ENCODE results near the gene AKAP1. TPM values are rescaled to one million over a fixed set of nuclear protein-coding genes. Genes with fewer than 3 reads are reported as not detected.
"Not testable (repeated sequence)": the region's sequence is repeated elsewhere in the genome, so short reads cannot be mapped to it uniquely, and the experiment has no call there.

AKAP1 gene
- total RNA-seq, 5 donors from 2014 or later (not counting 1 experiment from before 2014, with no cell fraction given), result 28.9 to 42.5 (median 35.6) TPM

DNA sequence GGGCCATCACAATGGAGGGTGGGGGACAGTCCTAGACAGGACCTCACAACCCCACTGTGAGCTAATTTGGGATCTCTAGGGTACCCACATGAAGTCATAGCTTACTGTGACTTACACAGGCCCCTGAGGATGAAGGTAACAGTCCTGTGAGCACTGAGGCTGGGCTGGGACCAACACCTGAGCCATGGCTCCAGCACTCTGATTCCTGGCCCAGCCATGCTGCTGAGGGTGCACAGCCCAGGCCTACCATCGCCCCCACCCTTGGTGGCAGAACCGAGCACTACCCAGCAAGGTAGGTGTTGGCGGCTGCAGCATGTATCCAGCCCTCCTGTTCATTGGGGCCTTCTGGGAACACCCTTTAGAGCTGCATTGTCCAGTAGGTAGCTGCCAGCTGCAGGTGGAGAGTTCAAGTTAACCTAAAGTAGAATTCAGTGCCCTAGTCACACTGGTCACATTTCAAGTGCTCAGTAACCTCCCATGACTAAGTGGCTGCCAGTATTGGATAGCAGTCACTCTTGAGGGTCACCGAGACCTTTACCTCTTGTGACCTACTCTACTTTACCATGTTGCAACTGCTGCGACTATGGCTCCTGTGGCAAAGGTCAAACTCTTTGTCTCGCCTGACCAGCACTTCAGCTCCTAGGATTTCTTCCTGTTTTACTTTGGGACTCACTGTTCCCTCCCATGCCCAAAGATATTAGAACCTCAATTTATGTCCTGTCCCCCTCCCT lies 11.6 kb downstream of the AKAP1 start:
- H3K4me3 Mint-ChIP-seq, result no peak overlapping the region
- H3K27me3 Mint-ChIP-seq, result no peaks in the 10 kb centered on the region
- ChIA-PET POLR2A (no interaction called here), CTCF (no interaction called here)
- Histone ChIP-seq H3K36me3 (ENCODE audit: control insufficient read depth in 2 of 2, extremely low read depth in 1 of 2, insufficient read depth in 1 of 2, low read length in 1 of 2) (peaks cover 0 to 4% of the 10 kb centered on the region in 2 donors), H3K4me3 (ENCODE audit: control insufficient read depth in 1 of 2, extremely low read depth in 1 of 2, low read length in 1 of 2) (no peak overlapping the region), H3K27me3 (replicated peaks in 1 of 2; ENCODE audit: control insufficient read depth in 2 of 2, extremely low read depth in 1 of 2, insufficient read depth in 2 of 2, low read length in 1 of 2) (no peaks in the 10 kb centered on the region), H3K9me3 (no peaks in the 10 kb centered on the region), H3K27ac (ENCODE audit: low read length) (no peak overlapping the region), H3K4me1 (ENCODE audit: control insufficient read depth in 1 of 2, extremely low read depth in 1 of 2, insufficient read depth in 2 of 2, low read length in 2 of 2) (no peaks in the 10 kb centered on the region)
- WGBS (ENCODE audit: insufficient coverage), result 97% methylated on average over 6 of the region's 6 CpGs
- H3K27ac Mint-ChIP-seq, result no peak overlapping the region
- ATAC-seq (replicated peaks in 1 of 4), result no peak
- no peak for DNase-seq
- H3K36me3 Mint-ChIP-seq, result no peaks in the 10 kb centered on the region
- no peaks in the 10 kb centered on the region for H3K9me3 Mint-ChIP-seq
- H3K4me1 Mint-ChIP-seq, result peaks cover 26 to 45% (median 40%) of the 10 kb centered on the region in 3 donors

DNA sequence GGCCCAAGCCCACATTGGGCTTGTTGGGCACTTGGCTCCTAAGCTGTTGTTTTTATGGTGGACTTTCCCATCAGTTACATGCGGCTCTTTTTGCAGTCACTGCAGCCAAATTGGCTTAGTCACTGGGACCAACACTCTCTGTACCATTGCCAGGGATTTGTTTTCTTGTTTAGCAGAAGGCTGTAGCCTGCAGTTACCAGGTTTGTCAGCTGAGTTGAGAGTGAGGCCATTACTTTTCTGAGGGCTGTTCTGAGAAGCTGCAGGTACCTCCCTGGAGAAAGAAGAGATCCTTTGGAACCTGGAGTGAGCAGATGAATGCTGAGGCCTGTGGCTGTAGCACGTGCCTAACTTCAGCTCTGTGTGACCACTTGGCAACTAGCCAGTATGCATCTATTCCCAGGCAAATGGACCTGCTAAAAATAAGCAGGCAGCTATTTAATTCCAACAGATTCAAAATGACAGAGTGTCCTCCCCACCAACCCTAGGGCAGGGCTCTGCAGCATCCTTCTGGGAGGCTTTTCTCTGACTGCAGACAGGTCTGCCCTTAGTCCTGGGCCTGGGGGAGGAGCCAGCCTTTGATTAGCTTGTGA lies 12.9 kb downstream of the AKAP1 start:
- no peaks in the 10 kb centered on the region for H3K27me3 ChIP-seq (replicated peaks in 1 of 2; ENCODE audit: control insufficient read depth in 2 of 2, extremely low read depth in 1 of 2, insufficient read depth in 2 of 2, low read length in 1 of 2)
- ChIA-PET CTCF (interaction anchor here in 1 of 2 donors (0.7 kb wide), 1 partner anchor 11 kb away, joined by 4 read pairs; no protein-coding TSS in a partner anchor), POLR2A (no interaction called here)
- Mint-ChIP-seq H3K27me3 (no peaks in the 10 kb centered on the region), H3K4me1 (peaks cover 34 to 44% (median 37%) of the 10 kb centered on the region in 3 donors), H3K9me3 (no peaks in the 10 kb centered on the region), H3K36me3 (no peaks in the 10 kb centered on the region), H3K4me3 (no peak overlapping the region), H3K27ac (no peak overlapping the region)
- H3K4me1 ChIP-seq (ENCODE audit: control insufficient read depth in 1 of 2, extremely low read depth in 1 of 2, insufficient read depth in 2 of 2, low read length in 2 of 2), result no peaks in the 10 kb centered on the region
- ATAC-seq (replicated peaks in 1 of 4), result no peak
- no peak for DNase-seq
- WGBS (ENCODE audit: insufficient coverage), result 100% methylated on average over 2 of the region's 2 CpGs
- peaks cover 0 to 4% of the 10 kb centered on the region in 2 donors for H3K36me3 ChIP-seq (ENCODE audit: control insufficient read depth in 2 of 2, extremely low read depth in 1 of 2, insufficient read depth in 1 of 2, low read length in 1 of 2)
- H3K4me3 ChIP-seq (ENCODE audit: control insufficient read depth in 1 of 2, extremely low read depth in 1 of 2, low read length in 1 of 2), result no peak overlapping the region
- H3K27ac ChIP-seq (ENCODE audit: low read length), result no peak overlapping the region
- H3K9me3 ChIP-seq, result no peaks in the 10 kb centered on the region

DNA sequence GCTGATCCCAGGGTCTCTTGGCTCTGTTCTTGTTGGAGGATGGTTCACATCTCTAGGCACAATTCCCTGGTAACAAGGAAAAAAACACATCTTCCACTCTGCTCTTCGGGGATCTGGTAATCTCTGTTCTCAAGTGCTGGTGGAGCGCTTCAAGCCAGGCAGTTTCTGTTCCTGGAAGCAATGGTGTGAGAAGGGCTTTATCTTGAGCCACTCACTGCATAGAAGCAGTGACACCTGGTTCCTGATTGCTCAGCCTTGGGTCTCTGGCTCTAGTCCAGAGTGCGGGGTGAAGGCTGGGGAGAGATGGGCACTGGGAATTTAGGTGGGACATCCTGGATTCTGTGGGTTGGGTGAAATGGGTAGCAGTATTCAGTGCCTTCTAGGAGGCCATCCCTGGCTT lies 14.1 kb downstream of the AKAP1 start:
- DNase-seq, result no peak
- H3K36me3 Mint-ChIP-seq, result no peaks in the 10 kb centered on the region
- 100% methylated on average over 3 of the region's 3 CpGs for WGBS (ENCODE audit: insufficient coverage)
- H3K27me3 ChIP-seq (replicated peaks in 1 of 2; ENCODE audit: control insufficient read depth in 2 of 2, extremely low read depth in 1 of 2, insufficient read depth in 2 of 2, low read length in 1 of 2), result no peaks in the 10 kb centered on the region
- H3K27ac ChIP-seq (ENCODE audit: low read length), result no peak overlapping the region
- H3K4me1 Mint-ChIP-seq, result peaks cover 29 to 46% (median 34%) of the 10 kb centered on the region in 3 donors
- H3K4me3 Mint-ChIP-seq, result no peak overlapping the region
- ATAC-seq (replicated peaks in 1 of 4), result no peak
- ChIA-PET CTCF (no interaction called here), POLR2A (no interaction called here)
- H3K4me3 ChIP-seq (ENCODE audit: control insufficient read depth in 1 of 2, extremely low read depth in 1 of 2, low read length in 1 of 2), result no peak overlapping the region
- H3K4me1 ChIP-seq (ENCODE audit: control insufficient read depth in 1 of 2, extremely low read depth in 1 of 2, insufficient read depth in 2 of 2, low read length in 2 of 2), result no peaks in the 10 kb centered on the region
- no peaks in the 10 kb centered on the region for H3K27me3 Mint-ChIP-seq
- H3K27ac Mint-ChIP-seq, result peak overlapping the region in 1 of 2 donors; percentile 60
- H3K9me3 ChIP-seq, result no peaks in the 10 kb centered on the region
- no peaks in the 10 kb centered on the region for H3K9me3 Mint-ChIP-seq
- H3K36me3 ChIP-seq (ENCODE audit: control insufficient read depth in 2 of 2, extremely low read depth in 1 of 2, insufficient read depth in 1 of 2, low read length in 1 of 2), result peaks cover 0 to 2% of the 10 kb centered on the region in 2 donors

DNA sequence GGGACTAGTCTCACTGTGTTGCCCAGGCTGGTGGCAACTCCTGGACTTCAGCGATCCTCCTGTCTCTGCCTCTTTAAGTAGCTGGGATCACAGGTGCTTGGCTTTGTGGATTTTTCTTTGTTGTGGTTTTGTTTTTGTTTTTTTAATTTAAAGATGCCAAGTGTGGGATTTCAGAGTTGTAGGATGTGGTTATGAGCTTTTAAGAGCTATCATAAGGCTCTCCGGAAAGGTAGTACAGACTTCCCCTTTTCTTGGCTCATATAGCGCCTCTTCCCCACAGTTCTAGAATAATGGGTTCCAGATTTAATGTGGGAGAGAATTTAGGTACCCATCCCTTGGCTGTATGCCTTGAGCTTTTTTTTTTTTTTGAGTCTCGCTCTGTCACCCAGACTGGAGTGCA lies 17.1 kb downstream of the AKAP1 start:
- peaks cover 6% of the 10 kb centered on the region for H3K36me3 Mint-ChIP-seq
- Histone ChIP-seq H3K4me1 (ENCODE audit: control insufficient read depth in 1 of 2, extremely low read depth in 1 of 2, insufficient read depth in 2 of 2, low read length in 2 of 2) (no peaks in the 10 kb centered on the region), H3K36me3 (ENCODE audit: control insufficient read depth in 2 of 2, extremely low read depth in 1 of 2, insufficient read depth in 1 of 2, low read length in 1 of 2) (peaks cover 0 to 5% of the 10 kb centered on the region in 2 donors), H3K4me3 (ENCODE audit: control insufficient read depth in 1 of 2, extremely low read depth in 1 of 2, low read length in 1 of 2) (no peak overlapping the region), H3K27me3 (replicated peaks in 1 of 2; ENCODE audit: control insufficient read depth in 2 of 2, extremely low read depth in 1 of 2, insufficient read depth in 2 of 2, low read length in 1 of 2) (no peaks in the 10 kb centered on the region), H3K27ac (ENCODE audit: low read length) (no peak overlapping the region), H3K9me3 (no peaks in the 10 kb centered on the region)
- WGBS (ENCODE audit: insufficient coverage), result 30% methylated on average over 1 of the region's 4 CpGs
- no peak overlapping the region for H3K4me3 Mint-ChIP-seq
- no peaks in the 10 kb centered on the region for H3K9me3 Mint-ChIP-seq
- ATAC-seq (replicated peaks in 1 of 4) (peak in 1 of 4 experiments; percentile 40), DNase-seq (no peak)
- peaks cover 26 to 38% (median 29%) of the 10 kb centered on the region in 3 donors for H3K4me1 Mint-ChIP-seq
- no peaks in the 10 kb centered on the region for H3K27me3 Mint-ChIP-seq
- H3K27ac Mint-ChIP-seq, result no peak overlapping the region
- POLR2A ChIA-PET, result interaction anchor here (0.6 kb wide), 2 partner anchors 248 to 743 kb away, joined by 3 read pairs; no protein-coding TSS in a partner anchor
- CTCF ChIA-PET, result interaction anchor here in 1 of 2 donors (0.6 to 0.7 kb wide), 2 partner anchors 27 to 45 kb away, joined by 3 read pairs; no protein-coding TSS in a partner anchor

DNA sequence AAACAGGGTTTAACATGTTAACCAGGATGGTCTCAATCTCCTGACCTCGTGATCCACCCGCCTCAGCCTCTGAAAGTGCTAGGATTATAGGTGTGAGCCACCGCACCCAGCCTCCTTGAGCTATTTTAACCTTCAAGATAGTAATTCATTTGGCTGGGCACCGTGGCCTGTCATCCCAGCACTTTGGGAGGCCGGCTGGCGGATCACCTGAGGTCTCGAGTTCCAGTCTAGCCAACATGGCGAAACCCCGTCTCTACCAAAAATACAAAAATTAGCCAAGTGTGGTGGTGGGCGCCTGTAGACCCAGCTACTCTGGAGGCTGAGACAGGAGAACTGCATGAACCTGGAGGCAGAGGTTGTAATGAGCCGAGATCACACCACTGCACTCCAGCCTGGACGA lies 17.6 kb downstream of the AKAP1 start:
- H3K9me3 Mint-ChIP-seq; ATAC-seq (replicated peaks in 1 of 4); H3K4me1 ChIP-seq (ENCODE audit: control insufficient read depth in 1 of 2, extremely low read depth in 1 of 2, insufficient read depth in 2 of 2, low read length in 2 of 2); H3K36me3 ChIP-seq (ENCODE audit: control insufficient read depth in 2 of 2, extremely low read depth in 1 of 2, insufficient read depth in 1 of 2, low read length in 1 of 2); H3K27me3 Mint-ChIP-seq; H3K36me3 Mint-ChIP-seq; H3K27me3 ChIP-seq (replicated peaks in 1 of 2; ENCODE audit: control insufficient read depth in 2 of 2, extremely low read depth in 1 of 2, insufficient read depth in 2 of 2, low read length in 1 of 2); H3K27ac ChIP-seq (ENCODE audit: low read length); H3K27ac Mint-ChIP-seq; H3K4me3 Mint-ChIP-seq; DNase-seq; H3K4me3 ChIP-seq (ENCODE audit: control insufficient read depth in 1 of 2, extremely low read depth in 1 of 2, low read length in 1 of 2); H3K9me3 ChIP-seq: not testable (repeated sequence)
- H3K4me1 Mint-ChIP-seq, result peaks cover 25 to 40% (median 29%) of the 10 kb centered on the region in 3 donors
- 97% methylated on average over 12 of the region's 12 CpGs for WGBS (ENCODE audit: insufficient coverage)
- ChIA-PET POLR2A (interaction anchor here in 1 of 2 donors (0.6 kb wide), 1 partner anchor 743 kb away, joined by 3 read pairs; no protein-coding TSS in a partner anchor), CTCF (interaction anchor here in 1 of 2 donors (0.7 kb wide), 1 partner anchor 26 kb away, joined by 3 read pairs; no protein-coding TSS in a partner anchor)

DNA sequence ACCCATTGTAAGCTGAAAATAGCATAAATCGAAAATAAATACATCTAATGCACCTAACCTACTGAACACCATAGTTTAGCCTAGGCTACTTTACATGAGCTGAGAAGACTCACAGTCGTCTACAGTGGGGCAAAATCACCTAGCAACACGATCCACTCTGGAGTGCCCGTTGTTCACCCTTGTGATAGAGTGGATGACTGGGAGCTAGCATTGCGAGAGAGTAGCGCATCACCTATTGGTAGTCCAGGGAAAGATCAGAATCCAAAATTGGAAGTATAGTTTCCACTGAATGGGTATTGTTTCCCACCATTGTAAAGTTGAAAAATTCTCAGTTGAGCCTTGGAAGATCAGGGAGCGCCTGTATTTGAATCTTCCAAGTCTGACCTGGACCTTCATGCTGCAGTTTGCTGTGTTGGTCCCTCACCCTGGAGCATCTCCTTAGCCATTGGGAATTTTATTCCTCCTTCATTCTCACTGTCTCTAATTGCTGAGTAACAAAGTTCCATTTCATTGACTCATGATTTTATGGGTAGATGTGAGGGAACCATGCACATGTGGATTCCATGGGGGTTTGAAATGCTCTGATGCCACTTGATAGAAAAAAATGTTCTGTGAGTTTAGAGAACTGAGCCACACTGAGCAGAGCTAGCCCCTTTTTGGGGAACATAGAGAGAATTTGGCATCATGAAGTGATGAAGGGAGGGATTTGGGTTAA lies 19.6 kb downstream of the AKAP1 start:
- peaks cover 5 to 6% of the 10 kb centered on the region in 2 donors for H3K36me3 ChIP-seq (ENCODE audit: control insufficient read depth in 2 of 2, extremely low read depth in 1 of 2, insufficient read depth in 1 of 2, low read length in 1 of 2)
- no peaks in the 10 kb centered on the region for H3K4me1 ChIP-seq (ENCODE audit: control insufficient read depth in 1 of 2, extremely low read depth in 1 of 2, insufficient read depth in 2 of 2, low read length in 2 of 2)
- H3K27me3 ChIP-seq (replicated peaks in 1 of 2; ENCODE audit: control insufficient read depth in 2 of 2, extremely low read depth in 1 of 2, insufficient read depth in 2 of 2, low read length in 1 of 2), result no peaks in the 10 kb centered on the region
- H3K9me3 ChIP-seq, result no peaks in the 10 kb centered on the region
- Mint-ChIP-seq H3K27me3 (no peaks in the 10 kb centered on the region), H3K9me3 (no peaks in the 10 kb centered on the region), H3K27ac (no peak overlapping the region), H3K4me1 (peaks cover 14 to 25% (median 16%) of the 10 kb centered on the region in 3 donors), H3K4me3 (no peak overlapping the region), H3K36me3 (peaks cover 6% of the 10 kb centered on the region)
- no peak overlapping the region for H3K27ac ChIP-seq (ENCODE audit: low read length)
- DNase-seq (no peak), ATAC-seq (replicated peaks in 1 of 4) (no peak)
- 100% methylated on average over 4 of the region's 7 CpGs for WGBS (ENCODE audit: insufficient coverage)
- CTCF ChIA-PET, result no interaction called here
- POLR2A ChIA-PET, result no interaction called here
- H3K4me3 ChIP-seq (ENCODE audit: control insufficient read depth in 1 of 2, extremely low read depth in 1 of 2, low read length in 1 of 2), result no peak overlapping the region
